Nephron progenitor cell (in vitro differentiated cells): Measurements from ENCODE around the gene E2F1.
A peak's percentile ranks its signal among the peaks of the same experiment; 100 is the strongest.

Experiments
- DNase-seq: peaks from one replicate; pipeline ENCODE4 v3.0.0; 2021
- H3K27ac Mint-ChIP-seq: 2 replicates; pipeline ENCODE4 v1.8.0; 2021; ENCODE audit warnings: mild to moderate bottlenecking, moderate library complexity, mixed read lengths
- H3K27me3 Mint-ChIP-seq: 2 replicates; pipeline ENCODE4 v1.8.0; 2021; ENCODE audit warnings: mild to moderate bottlenecking, low read depth, mixed read lengths; ENCODE audit not compliant: poor library complexity
- H3K36me3 Mint-ChIP-seq: 2 replicates; pipeline ENCODE4 v1.8.0; 2021; ENCODE audit warnings: low read depth, mixed read lengths
- H3K4me1 Mint-ChIP-seq: 2 replicates; pipeline ENCODE4 v1.8.0; 2021; ENCODE audit warnings: mixed read lengths
- H3K4me3 Mint-ChIP-seq: 2 replicates; pipeline ENCODE4 v1.8.0; 2021; ENCODE audit warnings: mild to moderate bottlenecking, moderate library complexity, mixed read lengths
- H3K9me3 Mint-ChIP-seq: 2 replicates; pipeline ENCODE4 v1.8.0; 2021; ENCODE audit warnings: mild to moderate bottlenecking, moderate library complexity, mixed read lengths
- TF ChIP-seq, protein P1 (sequence below): fragments of 200-600 bp; sonication (generic); IDR thresholded peaks from 2 replicates; pipeline ENCODE4 v1.5.0; 2021; ENCODE audit warnings: antibody characterized with exemption

Gene E2F1

DNA sequence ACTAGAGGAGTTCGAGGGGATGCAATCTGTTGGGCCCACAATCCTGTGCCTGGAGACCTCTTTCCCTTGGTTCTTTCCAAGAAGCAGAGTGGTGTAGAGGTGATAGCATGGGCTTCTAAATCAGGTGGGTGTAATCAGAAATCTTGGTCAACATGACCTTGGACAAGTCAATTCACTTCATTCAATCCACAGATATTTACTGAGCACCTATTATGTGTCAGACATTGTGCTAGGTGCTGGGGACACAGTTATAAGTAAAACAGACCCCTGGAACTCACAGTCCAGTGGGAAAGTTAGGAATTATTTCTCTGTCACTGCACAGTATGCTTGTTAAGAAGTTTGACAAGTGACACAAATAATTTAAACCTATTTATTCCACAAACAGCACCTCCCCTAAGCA is 3.3 kb upstream of the E2F1 start:
- Mint-ChIP-seq H3K9me3 (no peaks in the 10 kb centered on the region), H3K4me1 (peaks cover 34% of the 10 kb centered on the region), H3K4me3 (no peak overlapping the region), H3K27me3 (peaks cover 2% of the 10 kb centered on the region), H3K27ac (no peak overlapping the region), H3K36me3 (no peaks in the 10 kb centered on the region)
- TF ChIP-seq, protein P1, sequence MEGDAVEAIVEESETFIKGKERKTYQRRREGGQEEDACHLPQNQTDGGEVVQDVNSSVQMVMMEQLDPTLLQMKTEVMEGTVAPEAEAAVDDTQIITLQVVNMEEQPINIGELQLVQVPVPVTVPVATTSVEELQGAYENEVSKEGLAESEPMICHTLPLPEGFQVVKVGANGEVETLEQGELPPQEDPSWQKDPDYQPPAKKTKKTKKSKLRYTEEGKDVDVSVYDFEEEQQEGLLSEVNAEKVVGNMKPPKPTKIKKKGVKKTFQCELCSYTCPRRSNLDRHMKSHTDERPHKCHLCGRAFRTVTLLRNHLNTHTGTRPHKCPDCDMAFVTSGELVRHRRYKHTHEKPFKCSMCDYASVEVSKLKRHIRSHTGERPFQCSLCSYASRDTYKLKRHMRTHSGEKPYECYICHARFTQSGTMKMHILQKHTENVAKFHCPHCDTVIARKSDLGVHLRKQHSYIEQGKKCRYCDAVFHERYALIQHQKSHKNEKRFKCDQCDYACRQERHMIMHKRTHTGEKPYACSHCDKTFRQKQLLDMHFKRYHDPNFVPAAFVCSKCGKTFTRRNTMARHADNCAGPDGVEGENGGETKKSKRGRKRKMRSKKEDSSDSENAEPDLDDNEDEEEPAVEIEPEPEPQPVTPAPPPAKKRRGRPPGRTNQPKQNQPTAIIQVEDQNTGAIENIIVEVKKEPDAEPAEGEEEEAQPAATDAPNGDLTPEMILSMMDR, result no peak
- no peak for DNase-seq

DNA sequence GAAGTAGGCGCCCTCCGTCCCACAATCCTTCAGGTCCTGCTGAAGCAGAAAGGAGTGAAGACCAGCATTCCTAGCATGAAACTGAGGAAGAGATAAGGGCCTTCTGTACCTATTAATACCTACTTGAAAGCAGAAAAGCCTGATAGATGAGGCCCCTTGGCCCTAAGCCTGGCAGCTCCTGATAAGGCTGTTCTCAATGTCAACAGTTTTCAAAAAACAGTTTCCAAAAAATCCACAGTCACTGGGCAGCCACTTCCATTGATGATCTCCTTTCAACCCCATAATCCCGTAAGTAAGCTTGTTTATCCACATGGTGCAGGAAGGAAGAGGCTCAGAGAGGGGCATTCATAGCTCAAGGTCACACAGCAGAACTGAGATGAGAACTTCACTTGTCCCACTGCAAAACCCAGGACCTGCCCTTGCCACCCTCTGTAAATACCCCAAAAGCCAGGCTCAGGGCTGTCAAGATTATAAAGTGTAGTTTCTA is 2.8 kb upstream of the E2F1 start:
- Mint-ChIP-seq H3K9me3 (no peaks in the 10 kb centered on the region), H3K4me3 (no peak overlapping the region), H3K27ac (no peak overlapping the region), H3K36me3 (no peaks in the 10 kb centered on the region), H3K4me1 (peaks cover 33% of the 10 kb centered on the region), H3K27me3 (peaks cover 2% of the 10 kb centered on the region)
- TF ChIP-seq, protein P1, result no peak
- DNase-seq, result no peak

DNA sequence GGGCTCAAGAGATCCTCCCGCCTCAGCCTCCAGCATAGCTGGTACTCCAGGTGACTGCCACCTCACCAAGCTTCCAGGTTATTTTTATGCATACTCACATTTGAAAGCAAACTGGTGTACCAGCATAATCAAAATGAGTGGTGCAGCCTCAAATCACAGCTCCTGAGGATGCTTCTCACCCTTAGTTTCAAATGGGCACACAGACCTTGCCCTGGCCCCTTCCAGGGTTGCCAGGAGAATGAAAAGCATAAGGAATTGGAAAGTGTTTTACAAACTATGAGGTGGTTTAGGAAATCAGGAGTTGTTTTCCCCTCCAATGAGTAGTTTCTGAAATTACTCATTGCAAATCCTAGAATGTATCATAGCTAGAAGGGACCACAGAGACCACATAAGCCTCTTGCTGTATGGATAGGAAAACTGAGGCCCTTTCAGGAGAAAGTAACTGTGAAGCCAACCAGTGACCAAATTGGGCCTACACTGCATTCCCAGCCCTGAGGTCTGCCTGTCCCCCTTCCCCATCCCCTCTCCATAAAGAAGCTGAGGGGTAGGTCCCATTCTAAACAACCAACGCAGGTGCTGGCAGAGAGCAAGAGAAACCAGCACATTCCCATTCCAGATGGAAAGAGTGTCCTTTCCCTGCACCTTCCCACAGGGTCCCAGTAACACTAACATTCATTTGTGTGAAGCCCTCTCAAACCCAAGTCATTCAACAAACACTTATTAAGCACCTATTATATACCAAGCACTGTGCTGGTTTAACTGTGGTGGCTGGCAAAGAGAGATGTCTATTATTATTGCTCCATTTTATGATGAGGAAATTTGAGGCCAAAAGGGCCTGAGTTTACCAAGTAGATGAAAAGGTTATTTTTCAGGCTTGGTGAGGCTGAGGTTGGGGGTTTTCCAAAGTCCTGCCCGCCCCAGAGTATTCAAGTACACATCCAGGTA is 2.1 kb upstream of the E2F1 start:
- peaks cover 26% of the 10 kb centered on the region for H3K4me1 Mint-ChIP-seq
- TF ChIP-seq, protein P1, result no peak
- H3K27ac Mint-ChIP-seq, result no peak overlapping the region
- no peaks in the 10 kb centered on the region for H3K36me3 Mint-ChIP-seq
- H3K9me3 Mint-ChIP-seq, result no peaks in the 10 kb centered on the region
- H3K27me3 Mint-ChIP-seq, result peaks cover 2% of the 10 kb centered on the region
- no peak for DNase-seq
- no peak overlapping the region for H3K4me3 Mint-ChIP-seq

DNA sequence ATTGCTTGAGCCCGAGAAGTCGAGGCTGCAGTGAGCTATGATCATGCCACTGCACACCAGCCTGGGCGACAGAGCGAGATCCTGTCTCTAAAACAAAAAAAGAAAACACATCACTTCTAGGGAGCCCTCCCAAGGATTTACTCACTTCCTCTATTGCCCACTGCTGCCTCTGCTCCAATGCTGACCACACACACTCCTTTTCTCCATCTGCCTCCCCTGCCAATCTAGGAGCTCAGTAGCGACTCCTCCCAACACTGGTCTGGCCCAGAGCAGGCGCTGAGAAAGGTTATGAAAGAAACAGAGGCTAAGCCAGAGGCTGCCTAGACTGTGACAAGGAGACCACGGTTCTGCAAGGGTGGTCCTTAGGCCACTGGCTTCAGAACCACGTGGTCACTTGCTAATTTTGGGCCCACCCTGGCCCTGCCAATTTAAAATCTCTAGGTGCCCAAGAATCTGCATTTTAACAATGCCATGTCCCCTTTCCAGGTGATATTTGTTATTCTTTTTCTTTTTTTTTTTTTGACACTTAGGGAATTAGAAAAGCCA is 1.3 kb upstream of the E2F1 start:
- TF ChIP-seq, protein P1, result no peak
- Mint-ChIP-seq H3K36me3 (no peaks in the 10 kb centered on the region), H3K4me1 (peaks cover 33% of the 10 kb centered on the region), H3K27ac (no peak overlapping the region), H3K9me3 (no peaks in the 10 kb centered on the region), H3K27me3 (peaks cover 2% of the 10 kb centered on the region), H3K4me3 (no peak overlapping the region)
- no peak for DNase-seq

DNA sequence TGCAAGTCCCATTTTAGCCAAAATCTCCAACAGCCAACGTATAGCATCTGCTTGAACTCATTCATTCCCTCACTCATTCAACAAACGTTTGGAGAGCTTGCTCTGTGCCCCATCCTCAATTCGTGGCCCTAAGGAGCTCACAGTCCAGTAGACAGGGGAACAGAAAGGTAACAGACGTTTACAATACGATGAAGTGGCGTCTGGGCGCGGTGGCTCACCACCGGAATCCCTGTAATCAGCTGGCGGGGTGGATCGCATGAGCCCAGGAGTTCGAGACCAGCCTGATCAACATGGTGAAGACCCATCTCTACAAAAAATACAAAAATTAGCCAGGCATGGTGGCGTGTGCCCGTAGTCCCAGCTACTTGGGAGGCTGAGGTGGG is 790 bp upstream of the E2F1 start:
- Mint-ChIP-seq H3K27ac (no peak overlapping the region), H3K4me3 (peak overlapping the region; percentile 80), H3K36me3 (no peaks in the 10 kb centered on the region), H3K4me1 (peaks cover 37% of the 10 kb centered on the region), H3K9me3 (no peaks in the 10 kb centered on the region), H3K27me3 (peaks cover 2% of the 10 kb centered on the region)
- DNase-seq, result no peak
- TF ChIP-seq, protein P1, result no peak
